ENCODE measurements around the gene LRRFIP1. TPM values are rescaled to one million over a fixed set of nuclear protein-coding genes. Genes with fewer than 3 reads are reported as not detected.

The LRRFIP1 gene
- total and polyA plus RNA-seq, 8 donors: 104 to 160 (median 122) TPM

- H3K9me3 ChIP-seq: no peaks in the 10 kb centered on the region
- no peak overlapping the region for H3K4me3 ChIP-seq
- no peaks in the 10 kb centered on the region for H3K27me3 ChIP-seq
- DNase-seq (peak in 2 of 4 donors; percentile 77 to 85), ATAC-seq (peak; percentile 56)
- no peak for TF ChIP-seq CTCF (IDR thresholded peaks at IDR 0.05)
- intact Hi-C loops (cut with DNase I): no loop called here
- H3K36me3 ChIP-seq: peaks cover 0 to 12% of the 10 kb centered on the region in 2 donors
- H3K4me1 ChIP-seq: peaks cover 30 to 96% of the 10 kb centered on the region in 2 donors
- peak overlapping the region; percentile 35 to 63 for H3K27ac ChIP-seq
Measured at GRCh38 chr2:237726401-237726830, 99.0 kb downstream of the LRRFIP1 start.

- Histone ChIP-seq H3K27me3 (no peaks in the 10 kb centered on the region), H3K4me3 (no peak overlapping the region), H3K27ac (peak overlapping the region in 1 of 2 donors; percentile 63), H3K9me3 (no peaks in the 10 kb centered on the region), H3K4me1 (peaks cover 38 to 98% of the 10 kb centered on the region in 2 donors), H3K36me3 (peaks cover 0 to 10% of the 10 kb centered on the region in 2 donors)
- no peak for TF ChIP-seq CTCF (IDR thresholded peaks at IDR 0.05)
- DNase-seq (peak in 1 of 4 donors; percentile 67), ATAC-seq (peak; percentile 20)
- intact Hi-C loops (cut with DNase I): no loop called here
Measured at GRCh38 chr2:237727363-237727762, 100.0 kb downstream of the LRRFIP1 start.

GRCh38 chr2:237729681-237730475 lies 102.5 kb downstream of the LRRFIP1 start:
- TF ChIP-seq CTCF (IDR thresholded peaks at IDR 0.05): no peak
- peak overlapping the region in 1 of 2 donors; percentile 31 for H3K27ac ChIP-seq
- peaks cover 0 to 8% of the 10 kb centered on the region in 2 donors for H3K36me3 ChIP-seq
- DNase-seq (no peak), ATAC-seq (no peak)
- intact Hi-C loops (cut with DNase I): no loop called here
- H3K27me3 ChIP-seq: no peaks in the 10 kb centered on the region
- H3K9me3 ChIP-seq: no peaks in the 10 kb centered on the region
- no peak overlapping the region for H3K4me3 ChIP-seq
- peaks cover 46 to 100% of the 10 kb centered on the region in 2 donors for H3K4me1 ChIP-seq

DNA sequence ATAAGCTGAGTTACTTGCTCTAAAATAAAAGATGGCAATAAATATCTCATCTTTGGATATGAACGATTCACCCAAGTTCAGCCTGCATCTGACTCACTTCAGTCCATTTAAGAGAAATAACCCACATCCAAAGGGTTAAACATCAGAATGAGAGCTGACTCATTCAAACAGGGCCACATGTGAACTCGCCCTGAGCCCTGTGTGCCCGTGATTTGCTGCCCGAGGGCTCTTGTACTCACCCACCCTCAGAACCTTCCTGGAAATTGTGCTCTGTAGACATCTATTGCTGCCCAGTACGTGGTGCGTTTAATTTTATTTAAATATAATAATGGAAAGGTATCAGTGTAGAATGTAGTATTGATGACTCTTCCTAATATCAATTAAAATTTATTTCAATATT lies 104.3 kb downstream of the LRRFIP1 start:
- H3K27me3 ChIP-seq: no peaks in the 10 kb centered on the region
- peaks cover 0 to 21% of the 10 kb centered on the region in 2 donors for H3K36me3 ChIP-seq
- no peak overlapping the region for H3K4me3 ChIP-seq
- H3K27ac ChIP-seq: peak overlapping the region; percentile 9 to 65
- DNase-seq (no peak), ATAC-seq (peak; percentile 63)
- no peaks in the 10 kb centered on the region for H3K9me3 ChIP-seq
- no peak for TF ChIP-seq CTCF (IDR thresholded peaks at IDR 0.05)
- intact Hi-C loops (cut with DNase I): no loop called here
- H3K4me1 ChIP-seq: peaks cover 44 to 100% of the 10 kb centered on the region in 2 donors

GRCh38 chr2:237732070-237732469 lies 104.7 kb downstream of the LRRFIP1 start:
- H3K36me3 ChIP-seq: peaks cover 0 to 25% of the 10 kb centered on the region in 2 donors
- DNase-seq: no peak
- no peaks in the 10 kb centered on the region for H3K9me3 ChIP-seq
- intact Hi-C loops (cut with DNase I): no loop called here
- H3K27ac ChIP-seq: peak overlapping the region; percentile 9 to 65
- ATAC-seq: no peak
- H3K4me1 ChIP-seq: peaks cover 41 to 100% of the 10 kb centered on the region in 2 donors
- no peak for TF ChIP-seq CTCF (IDR thresholded peaks at IDR 0.05)
- H3K4me3 ChIP-seq: no peak overlapping the region
- no peaks in the 10 kb centered on the region for H3K27me3 ChIP-seq
